Measurements from ENCODE around the gene FBL.
"Not testable (repeated sequence)": the region's sequence is repeated elsewhere in the genome, so short reads cannot be mapped to it uniquely, and the experiment has no call there.

The FBL gene

DNA sequence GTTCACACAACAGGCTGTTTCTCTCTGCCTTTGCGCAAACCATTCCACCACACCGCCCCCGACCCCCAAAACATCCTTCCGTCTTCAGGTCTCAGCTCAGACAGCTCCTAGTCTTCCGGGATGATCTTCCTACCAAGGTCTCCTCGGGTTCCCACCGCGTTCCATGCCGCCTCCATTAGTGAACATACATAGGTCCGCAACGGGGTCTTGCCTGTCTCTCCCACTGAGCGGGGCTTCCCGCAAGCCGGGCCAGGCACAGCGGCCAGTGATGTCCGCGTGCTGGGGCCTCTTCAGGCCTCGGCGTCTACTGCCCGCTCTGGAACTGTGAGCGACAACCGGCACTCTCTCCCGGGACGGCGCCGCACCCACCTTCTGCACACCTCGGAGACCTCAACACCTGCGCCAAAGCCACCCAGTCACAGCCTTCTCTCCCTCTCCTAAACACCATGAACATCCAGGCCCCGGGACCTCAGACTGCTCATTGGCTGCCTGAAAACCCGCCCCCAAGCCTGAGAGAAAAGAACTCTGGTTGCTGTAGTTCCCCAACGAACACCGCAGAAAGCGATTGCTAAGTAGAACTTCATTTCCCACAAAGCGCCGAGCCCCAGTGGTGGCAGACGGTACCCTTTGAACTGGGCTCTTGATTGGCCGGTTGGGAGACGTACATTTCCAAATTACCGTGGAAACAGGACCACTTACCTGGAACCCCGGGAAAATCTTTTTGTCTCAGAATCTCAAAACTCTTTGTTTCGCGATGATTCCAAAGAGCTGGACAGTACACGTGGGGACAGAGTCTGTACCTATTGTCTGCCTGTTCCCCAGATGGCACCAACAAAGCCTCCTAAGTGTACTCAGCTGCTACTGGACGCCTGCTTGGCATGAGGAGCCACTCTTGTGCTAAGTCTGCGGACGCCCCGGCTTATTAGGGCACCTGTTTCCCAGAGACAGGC lies 21.8 kb downstream of the FBL start:
- peak; percentile 81 for DNase-seq (ENCODE audit: low spot score)

DNA sequence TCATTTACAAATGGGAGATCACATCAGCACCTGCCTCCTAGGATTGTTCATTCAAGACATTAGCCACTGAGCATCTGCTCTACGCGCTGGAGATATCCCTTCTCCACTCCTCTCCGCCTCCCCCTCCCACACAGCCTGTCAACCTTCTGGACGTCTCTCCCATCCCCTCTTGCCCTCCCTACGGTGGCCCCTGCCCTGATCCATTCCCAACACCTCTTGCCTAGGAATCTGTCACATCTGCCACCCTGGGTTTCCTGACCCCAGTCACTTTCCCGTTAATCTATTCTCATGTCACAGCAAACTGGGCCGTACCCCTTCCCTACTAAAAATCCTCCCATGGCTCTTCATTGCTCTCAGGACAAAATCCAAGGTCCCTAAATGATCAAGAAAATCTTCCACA lies 22.5 kb downstream of the FBL start:
- no peak for DNase-seq (ENCODE audit: low spot score)

GRCh38 chr19:39820696-39821095 lies 25.5 kb downstream of the FBL start:
- DNase-seq (ENCODE audit: low spot score): no peak

- DNase-seq (ENCODE audit: low spot score): no peak
Observed at GRCh38 chr19:39819786-39820185, 26.4 kb downstream of the FBL start.

DNA sequence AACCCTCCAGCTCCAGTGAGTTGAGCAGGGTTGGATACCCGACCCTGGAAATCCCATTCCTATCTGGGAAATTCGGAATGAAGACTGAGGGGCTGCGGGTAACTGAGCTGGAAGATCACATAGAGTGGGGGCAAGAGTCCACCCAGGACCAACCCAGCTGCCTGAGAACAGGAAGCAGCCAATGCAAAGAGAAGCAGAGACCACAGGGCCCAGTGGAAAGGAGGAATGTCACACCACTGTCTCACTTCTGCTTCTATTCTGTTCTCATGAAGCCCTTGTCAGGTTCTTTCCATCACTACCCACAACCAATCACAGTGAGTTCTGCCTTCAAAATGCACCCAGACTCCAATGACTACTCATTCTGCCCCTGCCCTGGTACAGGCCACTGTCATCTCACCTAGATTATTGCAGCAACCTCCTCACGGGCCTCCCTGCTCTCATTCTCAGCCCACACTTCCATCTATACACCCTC lies 27.5 kb downstream of the FBL start:
- DNase-seq (ENCODE audit: low spot score): no peak

DNA sequence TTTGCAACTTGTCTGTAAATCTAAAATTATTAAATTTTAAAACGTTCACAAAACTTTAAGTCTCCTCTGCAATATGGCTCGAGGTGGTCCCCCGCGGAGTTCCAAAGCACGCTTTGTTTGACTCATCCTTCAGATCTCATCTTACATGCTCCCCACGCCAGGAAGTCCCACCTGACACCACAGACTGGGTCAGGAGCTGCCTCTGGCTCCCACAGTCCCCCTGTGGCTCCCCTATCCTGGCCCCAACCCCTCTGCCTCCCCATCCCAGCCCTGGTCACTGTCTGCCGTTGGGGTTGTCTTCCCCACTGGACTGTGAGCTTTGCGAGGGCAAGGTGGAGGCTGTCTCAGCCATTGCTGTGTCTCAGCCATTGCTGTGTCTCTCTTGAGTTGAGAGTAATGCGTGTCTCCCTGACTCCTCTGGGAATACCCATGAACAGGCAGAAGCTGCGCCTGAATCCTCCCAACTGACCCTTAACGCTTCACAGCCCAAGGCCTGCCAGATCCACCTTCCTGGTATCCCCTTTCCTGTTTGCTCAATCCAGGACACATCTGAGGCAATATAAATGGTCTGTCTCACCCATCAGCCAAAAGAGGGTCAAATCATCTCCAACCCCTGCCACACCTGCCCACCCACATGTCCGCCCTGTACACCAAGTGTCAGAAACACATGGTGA lies 28.2 kb downstream of the FBL start:
- no peak for DNase-seq (ENCODE audit: low spot score)

DNA sequence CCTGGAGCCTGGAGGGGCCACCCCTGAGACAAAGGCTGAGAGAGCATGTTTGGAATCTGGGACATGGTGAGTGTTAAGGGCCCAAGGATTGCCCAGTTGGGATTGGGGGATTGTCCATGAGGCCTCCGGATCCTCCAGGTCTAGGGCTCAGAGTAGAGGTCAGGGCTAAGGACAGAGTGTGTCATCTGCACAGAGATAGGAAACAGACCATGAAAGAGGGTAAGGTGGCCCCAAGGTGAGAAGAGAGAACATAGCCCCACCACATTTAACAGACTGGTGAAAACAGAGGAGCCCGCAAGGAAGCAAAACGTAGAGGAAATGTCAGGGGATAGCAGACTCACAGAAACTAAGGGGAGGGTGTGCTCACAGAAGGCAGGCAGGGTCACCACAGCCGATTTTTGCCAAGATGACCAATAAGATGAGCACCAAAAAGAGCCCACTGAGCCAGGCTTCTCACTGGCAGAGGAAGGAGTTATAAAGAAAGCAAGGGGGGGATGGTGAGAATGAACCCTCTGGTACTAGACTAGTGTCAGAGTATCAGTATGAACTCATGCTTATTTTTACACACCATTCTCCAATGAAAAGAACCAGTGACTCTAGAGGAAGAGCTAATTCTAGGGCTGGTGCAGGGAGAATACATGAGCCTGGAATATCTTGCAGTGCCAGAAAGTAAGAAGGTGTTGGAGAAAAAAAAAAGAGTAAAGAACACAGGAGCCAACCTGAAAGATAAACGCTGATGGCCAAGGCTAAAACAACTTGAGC lies 29.7 kb downstream of the FBL start:
- DNase-seq (ENCODE audit: low spot score): no peak

DNA sequence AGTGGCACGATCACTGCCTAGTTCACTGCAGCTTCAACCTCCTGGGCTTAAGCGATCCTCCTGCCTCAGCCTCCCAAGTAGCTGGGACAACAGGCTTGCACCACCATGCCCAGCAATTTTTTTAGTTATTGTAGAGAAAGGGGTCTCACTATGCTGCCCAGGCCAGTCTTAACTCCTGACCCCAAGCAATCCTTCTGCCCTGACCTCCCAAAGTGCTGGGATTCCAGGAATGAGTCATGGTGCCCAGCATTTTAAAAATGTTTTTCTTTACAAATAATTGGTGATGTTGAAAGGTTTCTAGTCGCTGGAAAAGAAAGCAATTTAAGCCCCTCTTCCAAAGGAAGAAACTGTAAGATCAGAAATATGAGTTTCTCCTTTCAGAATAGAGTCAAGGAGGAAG lies 31.6 kb downstream of the FBL start:
- no peak for DNase-seq (ENCODE audit: low spot score)

DNA sequence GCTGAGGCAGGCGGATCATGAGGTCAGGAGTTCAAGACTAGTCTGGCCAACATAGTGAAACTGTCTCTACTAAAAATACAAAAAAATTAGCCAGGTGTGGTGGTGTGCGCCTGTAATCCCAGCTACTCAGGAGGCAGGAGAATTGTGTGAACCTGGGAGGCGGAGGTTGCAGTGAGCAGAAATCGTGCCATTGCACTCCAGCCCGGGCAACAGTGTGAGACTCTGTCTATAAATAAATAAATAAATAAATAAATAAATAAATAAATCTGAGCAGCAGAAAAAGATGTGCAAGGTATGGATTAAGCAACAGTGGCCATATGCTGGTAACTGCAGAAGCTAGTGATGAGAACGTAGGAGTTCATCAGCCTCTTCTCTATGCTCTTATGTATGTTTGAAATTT lies 32.1 kb downstream of the FBL start:
- DNase-seq (ENCODE audit: low spot score): not testable (repeated sequence)

DNA sequence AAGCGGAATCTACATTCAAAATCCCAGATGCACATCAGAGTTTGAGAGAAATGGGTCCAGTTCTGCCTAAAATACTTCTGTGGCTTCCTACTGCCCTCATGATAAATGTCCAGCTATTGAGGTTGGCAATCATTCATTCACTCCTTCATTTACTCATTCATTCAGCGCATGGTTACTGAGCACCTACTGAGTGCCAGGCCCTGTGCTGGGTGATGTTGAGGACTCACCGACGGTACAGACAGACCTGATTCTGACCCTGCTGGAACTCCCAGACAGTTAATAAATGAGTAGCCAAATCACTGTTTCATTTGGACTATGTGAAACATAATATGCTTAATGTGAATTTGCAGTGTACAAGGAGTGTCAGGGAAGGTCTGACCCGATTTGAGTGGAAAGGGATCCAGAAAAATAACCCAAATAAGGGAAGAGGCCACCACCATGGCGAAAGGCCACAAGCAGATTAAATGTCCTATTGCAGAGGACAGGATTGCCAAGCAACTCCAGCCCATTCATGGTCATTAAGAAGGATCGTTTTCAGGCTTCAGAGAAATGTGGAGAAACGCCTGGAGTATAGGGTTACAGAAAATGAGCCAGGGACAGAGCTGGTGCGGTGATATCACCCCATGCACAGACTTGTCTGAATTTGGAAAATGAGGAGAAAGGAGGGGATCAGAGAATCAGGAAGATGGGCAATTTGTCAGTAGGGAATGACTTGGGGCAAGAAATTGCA lies 32.8 kb downstream of the FBL start:
- no peak for DNase-seq (ENCODE audit: low spot score)

GRCh38 chr19:39811064-39811463 lies 35.1 kb downstream of the FBL start:
- no peak for DNase-seq (ENCODE audit: low spot score)

- no peak for DNase-seq (ENCODE audit: low spot score)
Observed at GRCh38 chr19:39810424-39810823, 35.8 kb downstream of the FBL start.

GRCh38 chr19:39809368-39809767 lies 36.8 kb downstream of the FBL start:
- DNase-seq (ENCODE audit: low spot score): no peak

GRCh38 chr19:39808688-39809087 lies 37.5 kb downstream of the FBL start:
- not testable (repeated sequence) for DNase-seq (ENCODE audit: low spot score)

DNA sequence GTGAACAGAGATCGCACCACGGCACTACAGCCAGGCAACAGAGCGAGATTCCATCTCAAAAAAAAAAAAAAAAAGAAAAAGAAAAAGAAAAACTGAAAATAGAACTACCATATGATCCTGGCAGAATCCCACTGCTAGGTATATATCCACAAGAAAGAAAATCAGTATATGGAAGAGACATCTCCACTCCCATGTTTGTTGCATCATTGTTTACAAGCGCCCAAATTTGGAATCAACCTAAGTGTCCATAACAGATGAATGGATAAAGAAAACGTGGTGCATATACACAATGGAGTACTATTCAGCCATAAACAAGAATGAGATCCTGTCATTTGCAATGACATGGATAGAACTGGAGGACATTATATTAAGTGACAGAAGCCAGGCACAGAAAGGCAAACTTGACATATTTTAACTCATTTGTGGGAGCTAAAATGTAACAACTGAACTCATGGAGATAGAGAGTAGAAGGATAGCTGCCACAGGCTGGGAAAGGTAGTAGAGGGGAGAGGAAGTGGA lies 38.3 kb downstream of the FBL start:
- DNase-seq (ENCODE audit: low spot score): no peak

DNA sequence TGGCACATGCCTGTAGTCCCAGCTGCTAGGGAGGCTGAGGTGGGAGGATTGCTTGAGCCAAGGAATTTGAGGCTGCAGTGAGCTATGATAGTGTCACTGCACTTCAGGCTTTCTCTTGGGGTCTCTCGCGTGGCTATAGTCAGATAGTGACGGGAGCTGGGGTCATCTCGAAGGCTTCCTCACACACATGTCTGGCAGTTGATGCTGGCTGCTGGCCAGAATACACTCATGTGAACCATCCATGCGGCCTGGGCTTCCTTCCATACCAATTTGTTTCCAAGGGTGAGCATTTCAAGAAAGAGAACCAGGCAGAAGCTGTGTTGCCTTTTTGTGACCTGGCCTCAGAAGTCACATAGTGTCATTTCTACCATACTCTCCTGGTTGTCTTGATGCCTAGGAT lies 41.1 kb downstream of the FBL start:
- no peak for DNase-seq (ENCODE audit: low spot score)

- no peak for DNase-seq (ENCODE audit: low spot score)
Observed at GRCh38 chr19:39802958-39803357, 43.2 kb downstream of the FBL start.

GRCh38 chr19:39797083-39797482 lies 49.1 kb downstream of the FBL start:
- DNase-seq (ENCODE audit: low spot score): no peak

DNA sequence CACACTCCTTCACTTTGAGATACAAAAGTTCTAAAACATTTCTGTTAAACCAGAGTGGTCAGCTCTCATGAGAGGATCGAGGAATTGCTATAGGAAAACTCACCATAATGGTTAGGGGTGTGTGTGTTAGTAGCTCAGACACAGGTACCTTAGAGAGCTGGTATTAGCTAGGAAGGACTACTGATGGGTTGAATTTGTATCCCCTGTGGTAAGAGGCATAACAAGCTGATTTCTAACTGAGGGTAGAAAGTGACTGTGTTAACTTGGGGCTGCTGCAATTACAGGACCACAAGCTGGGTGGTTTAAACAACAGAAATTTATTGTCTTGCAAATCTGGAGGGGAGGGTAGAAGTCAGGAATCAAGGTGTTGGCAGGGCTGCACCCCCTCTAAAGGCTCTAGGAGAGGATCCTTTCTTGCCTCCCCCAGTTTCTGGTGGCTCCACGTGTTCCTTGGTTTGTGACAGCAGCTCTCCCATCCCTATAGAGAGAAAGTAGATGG lies 50.1 kb downstream of the FBL start:
- no peak for DNase-seq (ENCODE audit: low spot score)

GRCh38 chr19:39795001-39795400 lies 51.2 kb downstream of the FBL start:
- no peak for DNase-seq (ENCODE audit: low spot score)

GRCh38 chr19:39792999-39793546 lies 53.1 kb downstream of the FBL start:
- peak; percentile 77 for DNase-seq (ENCODE audit: low spot score)

Data from hematopoietic multipotent progenitor cell treated with erythropoietin and hydrocortisone succinate and interleukin-3 and kit ligand, for 15 days (in vitro differentiated cells).